ENCODE measurements around the gene LRP5. TPM values are rescaled to one million over a fixed set of nuclear protein-coding genes. Genes with fewer than 3 reads are reported as not detected.

Gene LRP5
- total and polyA plus RNA-seq, 9 of the 15 experiments (the other 6 are each of a cell fraction or from before 2014, with no cell fraction given): 0.48 to 44.2 (median 13.5) TPM

DNA sequence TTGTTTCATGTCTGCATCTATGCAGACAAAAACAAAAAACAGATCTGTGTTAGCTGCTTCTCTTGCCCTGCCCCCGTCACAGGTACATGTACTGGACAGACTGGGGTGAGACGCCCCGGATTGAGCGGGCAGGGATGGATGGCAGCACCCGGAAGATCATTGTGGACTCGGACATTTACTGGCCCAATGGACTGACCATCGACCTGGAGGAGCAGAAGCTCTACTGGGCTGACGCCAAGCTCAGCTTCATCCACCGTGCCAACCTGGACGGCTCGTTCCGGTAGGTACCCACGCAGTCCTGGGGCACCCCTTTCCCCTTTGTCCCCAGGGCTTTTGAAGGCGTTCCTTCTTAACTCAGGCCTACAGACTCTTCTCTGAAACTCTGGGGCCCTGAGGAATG lies 45.2 kb downstream of the LRP5 start (continued):
- TF ChIP-seq ZNF609 (CRISPR knock-in tag; IDR thresholded peaks at IDR 0.05; ENCODE audit: borderline replicate concordance) (no peak), FOXJ3 (CRISPR knock-in tag; IDR thresholded peaks at IDR 0.05) (no peak), MYBL2 (IDR thresholded peaks at IDR 0.05; ENCODE audit: low read depth) (no peak), MYBL2 (CRISPR knock-in tag; IDR thresholded peaks at IDR 0.05; ENCODE audit: borderline replicate concordance) (no peak), ZNF212 (CRISPR knock-in tag; IDR thresholded peaks at IDR 0.05) (no peak), ZNF175 (CRISPR knock-in tag; IDR thresholded peaks at IDR 0.05; ENCODE audit: low read depth) (no peak)

DNA sequence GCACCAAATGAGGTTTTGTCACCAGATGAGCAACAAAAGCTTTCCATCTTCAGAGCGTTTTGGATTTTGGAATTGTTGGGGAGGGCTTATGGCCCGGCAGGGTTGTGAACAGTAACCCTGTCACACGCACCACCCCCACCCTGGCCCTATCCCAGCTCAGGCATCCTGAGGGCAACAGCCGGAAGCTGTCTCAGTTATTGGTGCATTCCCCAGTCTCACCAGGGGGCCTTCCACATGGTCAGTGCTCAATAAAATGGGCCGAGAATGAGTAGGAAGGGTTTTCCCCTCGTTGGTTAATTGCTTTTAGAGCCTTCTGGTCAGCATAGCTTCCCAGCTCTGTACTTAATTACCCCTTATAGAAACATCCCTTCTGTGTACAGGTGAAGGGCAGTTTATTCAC lies 46.0 kb downstream of the LRP5 start:
- Histone ChIP-seq H3K4me3 (no peak overlapping the region), H3K79me2 (ENCODE audit: control insufficient read depth, insufficient read depth, low read length) (no peaks in the 10 kb centered on the region), H3K27ac (ENCODE audit: extremely low read depth, low read depth, low read length) (no peak overlapping the region), H3K27me3 (ENCODE audit: control insufficient read depth in 2 of 2, insufficient read depth in 2 of 2, low read length in 2 of 2) (no peaks in the 10 kb centered on the region), H3K9me1 (ENCODE audit: control insufficient read depth, insufficient read depth, low read length) (no peaks in the 10 kb centered on the region), H3K4me1 (replicated peaks in 1 of 2; ENCODE audit: control insufficient read depth in 2 of 2, insufficient read depth in 2 of 2, low read length in 2 of 2) (peaks cover 0 to 9% of the 10 kb centered on the region in 2 experiments; a peak in 2 of 5 replicates), H2AFZ (ENCODE audit: low read depth, low read length) (no peak overlapping the region), H3K4me2 (ENCODE audit: insufficient read depth, low read length) (no peak overlapping the region), H4K20me1 (replicated peaks; ENCODE audit: control insufficient read depth, insufficient read depth, low read length) (no peaks in the 10 kb centered on the region; the same call in 1 of the 2 replicates), H3K9ac (ENCODE audit: insufficient read depth in 1 of 2, low read depth in 2 of 2, low read length in 2 of 2) (no peak overlapping the region), H3K36me3 (ENCODE audit: control insufficient read depth, insufficient read depth, low read length) (peaks cover 51% of the 10 kb centered on the region; the same call in 2 of the 3 replicates), H3K9me3 (replicated peaks; ENCODE audit: control insufficient read depth, insufficient read depth, low read depth, low read length) (no peaks in the 10 kb centered on the region)
- no TSS peak for BruUV-seq (replicated peaks)
- ATAC-seq (no peak), FAIRE-seq (no peak), DNase-seq (ENCODE audit: extremely low read depth in 1 of 4, low spot score in 3 of 4) (no peak)
- ChIA-PET POLR2A (interaction anchor here (0.6 kb wide), 1 partner anchor 800 kb away, joined by 3 read pairs; no protein-coding TSS in a partner anchor), CTCF (ENCODE audit: low intra/inter-chr PET ratio) (no interaction called here)
- in situ Hi-C loops (cut with MboI): no loop called here
- 90% methylated on average over 6 of the region's 6 CpGs for WGBS (ENCODE audit: insufficient coverage, low coverage, missing lambda C conversion rate)
- intact Hi-C loops (cut with micrococcal nuclease): no loop called here
- TF ChIP-seq FOS (IDR thresholded peaks at IDR 0.05; ENCODE audit: extremely low read depth, insufficient read length) (no peak), NBN (IDR thresholded peaks at IDR 0.05; ENCODE audit: low read depth) (no peak), MCM5 (IDR thresholded peaks at IDR 0.05; ENCODE audit: low read depth) (no peak), TAF1 (IDR thresholded peaks at IDR 0.05; ENCODE audit: control insufficient read depth, extremely low read depth, insufficient read depth, low read length, severe bottlenecking) (no peak)
- TF ChIP-seq, protein P1, sequence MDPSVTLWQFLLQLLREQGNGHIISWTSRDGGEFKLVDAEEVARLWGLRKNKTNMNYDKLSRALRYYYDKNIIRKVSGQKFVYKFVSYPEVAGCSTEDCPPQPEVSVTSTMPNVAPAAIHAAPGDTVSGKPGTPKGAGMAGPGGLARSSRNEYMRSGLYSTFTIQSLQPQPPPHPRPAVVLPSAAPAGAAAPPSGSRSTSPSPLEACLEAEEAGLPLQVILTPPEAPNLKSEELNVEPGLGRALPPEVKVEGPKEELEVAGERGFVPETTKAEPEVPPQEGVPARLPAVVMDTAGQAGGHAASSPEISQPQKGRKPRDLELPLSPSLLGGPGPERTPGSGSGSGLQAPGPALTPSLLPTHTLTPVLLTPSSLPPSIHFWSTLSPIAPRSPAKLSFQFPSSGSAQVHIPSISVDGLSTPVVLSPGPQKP (CRISPR knock-in tag; IDR thresholded peaks at IDR 0.05): no peak

Measured in K562 (cell line).